ENCODE data around the gene TRIM24. TPM values are rescaled to one million over a fixed set of nuclear protein-coding genes. Genes with fewer than 3 reads are reported as not detected.

Gene TRIM24
- total RNA-seq, 2 donors from 2014 or later, result 14.2 to 16.4 TPM

DNA sequence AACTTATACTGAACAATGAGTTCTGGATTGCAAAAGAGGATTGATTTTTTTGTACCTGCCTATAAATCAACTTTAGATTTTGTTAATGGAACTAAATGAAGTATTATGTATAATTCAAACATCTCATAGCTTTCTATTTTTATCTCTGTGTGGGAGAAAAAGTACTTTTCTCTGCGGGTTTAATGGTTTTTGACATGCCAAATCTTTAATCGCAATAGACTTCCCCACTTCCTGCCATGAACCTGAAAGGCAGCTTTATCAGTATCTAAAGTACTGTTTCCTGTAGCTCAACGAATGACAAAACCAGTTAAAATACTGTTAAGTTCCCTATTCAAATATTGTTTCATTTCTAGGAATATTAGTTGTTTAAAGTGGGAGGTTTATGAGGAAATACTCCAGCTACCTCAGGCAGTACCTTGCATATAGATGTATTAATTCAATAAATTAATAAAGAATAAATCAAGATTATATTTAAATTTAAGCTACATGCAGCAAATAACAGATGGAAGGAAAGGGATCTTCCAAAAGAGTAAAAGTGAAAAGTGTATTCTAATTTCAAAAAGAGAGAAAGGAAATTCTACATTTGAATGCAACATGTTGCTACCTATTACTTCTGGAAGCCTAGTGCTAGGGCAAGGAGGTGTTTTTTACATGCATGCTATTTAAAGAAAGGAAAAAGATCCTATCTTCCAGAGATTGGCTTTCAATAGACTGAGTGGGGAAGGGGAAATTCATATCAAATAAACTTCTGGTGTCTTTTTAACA is 165.2 kb downstream of the TRIM24 start:
- no peak overlapping the region for H3K27ac ChIP-seq
- H3K4me3 ChIP-seq, result no peak overlapping the region
- DNase-seq (ENCODE audit: low spot score), result no peak
- no peaks in the 10 kb centered on the region for H3K9me3 ChIP-seq
- no peak for TF ChIP-seq CTCF (IDR thresholded peaks at IDR 0.05)
- no peaks in the 10 kb centered on the region for H3K27me3 ChIP-seq
- H3K36me3 ChIP-seq, result no peaks in the 10 kb centered on the region
- H3K4me1 ChIP-seq, result no peaks in the 10 kb centered on the region

DNA sequence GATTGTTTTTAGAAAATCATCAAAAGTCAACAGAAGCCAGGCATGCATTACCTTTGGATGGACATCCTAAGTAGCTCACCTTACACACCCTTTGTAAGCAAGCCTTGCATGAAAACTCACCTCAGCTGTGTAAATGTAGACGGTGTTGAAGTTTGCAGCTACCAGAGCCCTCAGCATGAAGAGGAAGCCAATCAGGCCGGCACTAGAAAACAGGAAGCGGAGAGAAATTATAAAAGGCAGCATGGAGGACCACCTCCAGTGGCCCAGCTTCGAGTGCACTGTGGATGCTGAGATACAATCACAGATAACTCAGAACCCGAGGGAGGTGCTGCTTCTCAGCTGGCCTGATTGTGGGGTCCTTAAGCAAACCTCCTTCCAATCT is 165.8 kb downstream of the TRIM24 start:
- Histone ChIP-seq H3K9me3 (no peaks in the 10 kb centered on the region), H3K4me3 (no peak overlapping the region), H3K36me3 (no peaks in the 10 kb centered on the region), H3K4me1 (no peaks in the 10 kb centered on the region), H3K27ac (no peak overlapping the region), H3K27me3 (no peaks in the 10 kb centered on the region)
- no peak for TF ChIP-seq CTCF (IDR thresholded peaks at IDR 0.05)
- DNase-seq (ENCODE audit: low spot score), result no peak

- Histone ChIP-seq H3K27me3 (no peaks in the 10 kb centered on the region), H3K27ac (no peak overlapping the region), H3K9me3 (no peaks in the 10 kb centered on the region), H3K4me1 (no peaks in the 10 kb centered on the region), H3K4me3 (no peak overlapping the region), H3K36me3 (no peaks in the 10 kb centered on the region)
- DNase-seq (ENCODE audit: low spot score), result no peak
- TF ChIP-seq CTCF (IDR thresholded peaks at IDR 0.05), result no peak
Observed at GRCh38 chr7:138626846-138627245, 166.8 kb downstream of the TRIM24 start.

GRCh38 chr7:138627361-138627760 is 167.3 kb downstream of the TRIM24 start:
- Histone ChIP-seq H3K4me1 (no peaks in the 10 kb centered on the region), H3K27me3 (no peaks in the 10 kb centered on the region), H3K27ac (no peak overlapping the region), H3K9me3 (no peaks in the 10 kb centered on the region), H3K4me3 (no peak overlapping the region), H3K36me3 (no peaks in the 10 kb centered on the region)
- DNase-seq (ENCODE audit: low spot score), result no peak
- no peak for TF ChIP-seq CTCF (IDR thresholded peaks at IDR 0.05)

GRCh38 chr7:138630059-138630610 is 170.1 kb downstream of the TRIM24 start:
- no peak for DNase-seq (ENCODE audit: low spot score)
- Histone ChIP-seq H3K36me3 (no peaks in the 10 kb centered on the region), H3K27ac (no peak overlapping the region), H3K9me3 (no peaks in the 10 kb centered on the region), H3K4me3 (no peak overlapping the region), H3K4me1 (no peaks in the 10 kb centered on the region), H3K27me3 (no peaks in the 10 kb centered on the region)
- no peak for TF ChIP-seq CTCF (IDR thresholded peaks at IDR 0.05)

GRCh38 chr7:138632384-138632783 is 172.3 kb downstream of the TRIM24 start:
- DNase-seq (ENCODE audit: low spot score), result no peak
- Histone ChIP-seq H3K27ac (no peak overlapping the region), H3K9me3 (no peaks in the 10 kb centered on the region), H3K4me3 (no peak overlapping the region), H3K36me3 (no peaks in the 10 kb centered on the region), H3K27me3 (no peaks in the 10 kb centered on the region), H3K4me1 (no peaks in the 10 kb centered on the region)
- TF ChIP-seq CTCF (IDR thresholded peaks at IDR 0.05), result no peak
